Stomach (tissue), 4 donors: ENCODE measurements around the gene SNAP25.

Source experiments
- EP300 ChIP-seq: sonication (generic); formaldehyde crosslinking; IDR thresholded peaks from one replicate; pipeline ENCODE4 v1.6.1; 2017; ENCODE audit warnings: antibody characterized with exemption
- POLR2A ChIP-seq, 4 donors: fragments of 450-650 bp; IDR thresholded peaks; one replicate each; pipeline ENCODE4 v1.6.1; 2016; ENCODE audit warnings: antibody characterized with exemption in 4 of 4, control low read depth in 2 of 4, mild to moderate bottlenecking in 1 of 4, moderate library complexity in 1 of 4

DNA sequence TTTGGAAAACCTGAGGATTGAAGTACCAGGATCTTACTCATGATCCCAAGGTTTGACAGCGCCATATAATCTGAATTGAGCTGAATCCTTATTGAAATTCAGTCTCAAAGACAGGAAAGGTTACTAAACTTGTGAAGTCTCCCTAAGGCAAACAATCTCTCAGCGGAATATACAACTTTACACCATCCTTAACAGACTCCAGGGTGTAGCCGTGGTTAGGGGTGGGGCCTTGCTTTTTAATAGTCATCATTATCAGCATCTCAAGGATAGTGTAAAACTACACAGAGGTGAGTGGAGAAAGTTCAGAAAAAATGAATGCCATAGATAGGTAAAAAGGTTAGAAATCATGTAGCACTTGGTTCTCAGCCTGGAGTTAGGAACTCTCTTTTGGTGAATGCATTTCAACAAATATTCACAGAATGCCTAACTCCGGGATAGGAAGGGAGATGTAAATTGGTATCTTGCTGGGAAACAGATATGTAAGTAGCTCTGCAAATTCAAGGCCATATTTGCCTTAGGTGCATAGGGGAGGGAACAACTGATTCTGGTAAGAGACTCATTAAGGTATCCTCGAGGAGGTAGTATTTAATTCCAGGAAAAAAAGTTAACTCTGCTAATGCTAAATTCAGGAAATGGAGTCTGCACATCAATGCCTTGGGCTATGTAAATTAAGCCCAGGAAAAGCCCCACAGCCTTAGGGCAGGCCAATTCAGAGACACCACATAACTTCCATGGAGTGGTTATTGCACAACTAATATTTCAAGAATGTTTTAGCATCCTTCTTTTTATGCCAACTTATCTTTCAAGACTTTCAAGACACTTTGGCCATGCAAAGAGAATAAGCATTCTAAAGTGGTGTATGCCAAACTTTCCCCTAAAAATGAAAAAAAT lies 61.6 kb downstream of the SNAP25 start:
- TF ChIP-seq POLR2A (IDR thresholded peaks at IDR 0.05) (no peak), EP300 (no peak)
